Lower lobe of right lung (tissue), 2 donors: ENCODE data around the gene RPAP2. TPM values are rescaled to one million over a fixed set of nuclear protein-coding genes. Genes with fewer than 3 reads are reported as not detected.

ENCODE experiments used
- ATAC-seq, 2 donors: fragments of 200-7000 bp; cut with Tn5 transposase; one replicate each; pipeline ENCODE4 v1.9.1; 2020 to 2022; ENCODE audit warnings: mild to moderate bottlenecking in 2 of 2, moderate library complexity in 2 of 2
- DNase-seq: peaks from one replicate; pipeline ENCODE4 v3.0.0-alpha.2; 2020
- H3K27ac ChIP-seq: fragments of 200-600 bp; one replicate; pipeline ENCODE4 v1.8.0; 2022
- H3K27me3 ChIP-seq: fragments of 200-600 bp; one replicate; pipeline ENCODE4 v1.8.0; 2022; ENCODE audit warnings: low read depth
- H3K36me3 ChIP-seq: fragments of 200-600 bp; one replicate; pipeline ENCODE4 v1.8.0; 2022; ENCODE audit warnings: mild to moderate bottlenecking
- H3K4me1 ChIP-seq: fragments of 200-600 bp; one replicate; pipeline ENCODE4 v1.8.0; 2022
- H3K4me3 ChIP-seq: fragments of 200-600 bp; one replicate; pipeline ENCODE4 v1.8.0; 2022; ENCODE audit warnings: mild to moderate bottlenecking
- H3K9me3 ChIP-seq: fragments of 200-600 bp; one replicate; pipeline ENCODE4 v1.8.0; 2022
- intact Hi-C: fragments of 100-400 bp; cut with DNase I; formaldehyde crosslinking; loops from one replicate; pipeline ENCODE4 v1.11.0; 2022
- total RNA-seq: library from RNA; stranded (reverse); fragmentation: NEBNext Ultra II Directional; extraction: Animal tissue kit (Norgen Biotek cat#: 25700); gene quantifications from one replicate; pipeline ENCODE4 v1.2.1, GENCODE V29; 2021
- TF ChIP-seq, protein P1 (sequence below): fragments of 200-600 bp; IDR thresholded peaks from one replicate; pipeline ENCODE4 v1.8.0; 2022; ENCODE audit warnings: antibody characterized with exemption, mild to moderate bottlenecking
- donor health status: DM: no; HTN: yes; CAD: no; lungs with severe emphysema.

The RPAP2 gene
- total RNA-seq, 1 donor from 2014 or later = 20.0 TPM

DNA sequence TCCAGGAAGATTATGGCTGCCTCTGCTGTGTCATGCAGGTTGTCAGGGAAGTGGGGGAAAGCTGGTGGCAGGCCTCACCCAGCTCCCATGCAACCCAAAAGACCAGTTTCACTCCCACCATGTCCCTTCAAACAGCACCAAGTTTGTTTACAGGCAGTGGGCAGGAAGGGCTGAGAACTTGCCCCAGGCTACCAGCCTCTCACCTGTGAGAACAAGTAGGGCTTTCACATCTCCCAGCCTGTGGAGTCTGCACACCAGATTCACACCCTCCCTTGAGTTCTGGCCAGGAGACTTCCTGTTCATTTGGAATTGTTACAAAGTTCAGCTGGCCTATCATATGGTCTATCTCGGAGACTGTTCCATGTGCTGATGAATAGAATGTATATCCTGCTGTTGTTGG lies 27.8 kb downstream of the RPAP2 start:
- Histone ChIP-seq H3K36me3 (peaks cover 32% of the 10 kb centered on the region), H3K9me3 (peaks cover 25% of the 10 kb centered on the region), H3K27me3 (no peaks in the 10 kb centered on the region), H3K4me3 (no peak overlapping the region), H3K4me1 (no peaks in the 10 kb centered on the region), H3K27ac (no peak overlapping the region)
- TF ChIP-seq, protein P1, sequence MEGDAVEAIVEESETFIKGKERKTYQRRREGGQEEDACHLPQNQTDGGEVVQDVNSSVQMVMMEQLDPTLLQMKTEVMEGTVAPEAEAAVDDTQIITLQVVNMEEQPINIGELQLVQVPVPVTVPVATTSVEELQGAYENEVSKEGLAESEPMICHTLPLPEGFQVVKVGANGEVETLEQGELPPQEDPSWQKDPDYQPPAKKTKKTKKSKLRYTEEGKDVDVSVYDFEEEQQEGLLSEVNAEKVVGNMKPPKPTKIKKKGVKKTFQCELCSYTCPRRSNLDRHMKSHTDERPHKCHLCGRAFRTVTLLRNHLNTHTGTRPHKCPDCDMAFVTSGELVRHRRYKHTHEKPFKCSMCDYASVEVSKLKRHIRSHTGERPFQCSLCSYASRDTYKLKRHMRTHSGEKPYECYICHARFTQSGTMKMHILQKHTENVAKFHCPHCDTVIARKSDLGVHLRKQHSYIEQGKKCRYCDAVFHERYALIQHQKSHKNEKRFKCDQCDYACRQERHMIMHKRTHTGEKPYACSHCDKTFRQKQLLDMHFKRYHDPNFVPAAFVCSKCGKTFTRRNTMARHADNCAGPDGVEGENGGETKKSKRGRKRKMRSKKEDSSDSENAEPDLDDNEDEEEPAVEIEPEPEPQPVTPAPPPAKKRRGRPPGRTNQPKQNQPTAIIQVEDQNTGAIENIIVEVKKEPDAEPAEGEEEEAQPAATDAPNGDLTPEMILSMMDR = no peak
- ATAC-seq (no peak), DNase-seq (no peak)
- intact Hi-C loops = no loop called here

DNA sequence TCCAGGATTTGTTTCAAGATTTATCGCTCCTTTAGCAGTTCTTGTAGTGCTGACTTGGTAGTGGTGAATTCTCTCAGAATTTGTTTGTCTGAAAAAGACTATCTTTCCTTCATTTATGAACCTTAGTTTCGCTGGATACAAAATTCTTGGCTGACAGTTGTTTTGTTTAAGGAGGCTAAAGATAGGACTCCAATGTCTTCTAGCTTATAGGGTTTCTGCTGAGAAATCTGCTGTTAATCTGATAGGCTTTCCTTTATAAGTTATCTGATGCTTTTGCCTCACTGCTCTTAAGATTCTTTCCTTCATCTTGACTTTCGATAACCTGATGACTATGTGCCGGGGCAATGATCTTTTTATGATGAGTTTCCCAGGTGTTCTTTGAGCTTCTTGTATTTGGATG lies 28.9 kb downstream of the RPAP2 start:
- ATAC-seq (no peak), DNase-seq (no peak)
- H3K27ac ChIP-seq = no peak overlapping the region
- peaks cover 25% of the 10 kb centered on the region for H3K9me3 ChIP-seq
- intact Hi-C loops = no loop called here
- H3K4me1 ChIP-seq = no peaks in the 10 kb centered on the region
- no peaks in the 10 kb centered on the region for H3K27me3 ChIP-seq
- H3K4me3 ChIP-seq = no peak overlapping the region
- H3K36me3 ChIP-seq = peaks cover 23% of the 10 kb centered on the region
- TF ChIP-seq, protein P1 = no peak

DNA sequence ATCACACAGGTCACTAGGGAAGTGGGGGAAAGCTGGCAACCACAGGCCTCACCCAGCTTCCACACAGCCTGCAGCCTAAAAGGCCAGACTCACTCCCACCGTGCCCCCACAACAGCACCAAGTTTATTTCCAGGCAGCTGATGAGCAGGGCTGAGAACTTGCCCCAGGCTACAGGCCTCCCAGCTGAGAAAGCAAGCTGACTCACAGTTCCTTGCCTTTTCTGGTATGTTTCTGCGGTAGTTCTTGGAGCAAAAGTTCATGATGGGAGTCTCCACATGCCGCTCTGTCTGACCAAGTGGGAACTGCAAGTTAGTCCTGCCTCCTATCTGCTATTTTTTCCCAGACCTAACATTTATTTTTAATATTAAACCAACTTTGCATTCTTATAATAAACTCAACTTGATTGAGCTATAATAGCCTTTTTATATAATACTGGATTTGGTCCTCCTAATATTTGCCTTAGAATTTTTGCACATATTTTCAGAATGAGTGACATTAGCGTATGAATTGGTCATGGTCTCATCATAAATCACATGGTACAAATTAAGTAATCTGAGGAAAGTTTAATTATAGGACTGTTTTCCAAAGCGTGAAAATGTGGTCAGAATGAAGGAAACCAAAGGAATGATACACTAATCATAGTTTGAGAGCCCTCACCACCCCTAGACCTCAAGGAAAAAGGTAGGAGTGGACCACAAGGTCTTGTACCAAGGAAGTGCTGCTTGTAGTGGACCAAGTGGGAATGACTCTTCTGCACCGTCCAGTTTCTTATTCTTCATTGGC lies 30.7 kb downstream of the RPAP2 start:
- TF ChIP-seq, protein P1 = no peak
- Histone ChIP-seq H3K27me3 (no peaks in the 10 kb centered on the region), H3K9me3 (peaks cover 25% of the 10 kb centered on the region), H3K27ac (no peak overlapping the region), H3K4me3 (no peak overlapping the region), H3K4me1 (no peaks in the 10 kb centered on the region), H3K36me3 (peaks cover 8% of the 10 kb centered on the region)
- DNase-seq (no peak), ATAC-seq (no peak)
- intact Hi-C loops = no loop called here

DNA sequence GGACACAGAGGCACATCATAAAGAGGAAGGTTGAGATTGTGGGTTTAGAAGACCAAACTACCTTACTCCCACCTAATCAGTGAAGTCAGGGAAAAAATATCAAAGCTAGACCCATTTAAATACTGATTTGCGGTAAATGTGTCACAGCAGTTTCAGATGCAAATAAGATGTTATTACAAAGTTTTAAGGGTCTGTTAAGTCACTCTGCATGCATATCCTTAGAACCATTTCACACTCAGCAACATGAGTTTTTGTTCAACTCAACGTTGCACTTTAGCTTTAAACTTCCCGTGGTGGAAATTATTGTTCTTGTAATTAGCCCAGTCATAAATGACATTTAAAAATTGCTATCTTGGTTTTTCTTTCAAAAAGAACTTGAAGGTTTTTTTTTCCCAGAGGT lies 34.8 kb downstream of the RPAP2 start:
- no peak for DNase-seq
- Histone ChIP-seq H3K4me3 (no peak overlapping the region), H3K27ac (no peak overlapping the region), H3K27me3 (no peaks in the 10 kb centered on the region), H3K36me3 (peaks cover 15% of the 10 kb centered on the region), H3K4me1 (no peaks in the 10 kb centered on the region), H3K9me3 (no peaks in the 10 kb centered on the region)
- TF ChIP-seq, protein P1 = no peak
- intact Hi-C loops = no loop called here
- no peak for ATAC-seq

DNA sequence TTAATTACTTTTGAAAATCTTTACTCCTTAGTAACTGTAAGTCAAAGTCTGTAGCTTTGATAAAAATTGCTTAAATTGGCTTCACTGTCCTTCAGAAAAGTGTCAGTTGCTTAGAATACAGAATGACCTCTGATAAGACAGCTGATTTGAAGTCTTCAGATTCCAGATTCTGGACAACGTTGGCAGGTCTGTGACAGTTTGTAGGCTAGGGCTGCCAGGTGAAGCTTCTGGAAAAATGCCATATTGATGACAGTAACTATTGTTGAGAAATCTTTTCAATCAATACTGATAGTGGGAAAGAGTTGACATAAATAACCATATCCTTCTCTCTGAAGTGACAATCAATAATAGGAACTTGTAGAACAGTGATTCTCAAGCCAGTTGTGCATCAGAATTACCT lies 41.3 kb downstream of the RPAP2 start:
- Histone ChIP-seq H3K36me3 (peaks cover 35% of the 10 kb centered on the region), H3K27ac (no peak overlapping the region), H3K4me1 (no peaks in the 10 kb centered on the region), H3K4me3 (no peak overlapping the region), H3K27me3 (no peaks in the 10 kb centered on the region), H3K9me3 (no peaks in the 10 kb centered on the region)
- TF ChIP-seq, protein P1 = no peak
- DNase-seq = no peak
- intact Hi-C loops = no loop called here
- no peak for ATAC-seq
